ENCODE measurements around the gene TMEM196. TPM values are rescaled to one million over a fixed set of nuclear protein-coding genes. Genes with fewer than 3 reads are reported as not detected.
A peak's percentile ranks its signal among the peaks of the same experiment; 100 is the strongest.

The TMEM196 gene
- total RNA-seq, 6 experiments from 2014 or later = not detected

- peaks cover 0 to 6% of the 10 kb centered on the region in 2 donors for H3K27me3 ChIP-seq
- H3K4me3 ChIP-seq = no peak overlapping the region
- ATAC-seq = no peak
- H3K27ac ChIP-seq = no peak overlapping the region
- no peaks in the 10 kb centered on the region for H3K4me1 ChIP-seq
- intact Hi-C loops (cut with DNase I) = no loop called here
- 3% methylated on average over 9 of the region's 17 CpGs for WGBS (ENCODE audit: insufficient coverage, low coverage, low lambda C conversion rate, missing lambda C conversion rate)
- H3K36me3 ChIP-seq = no peaks in the 10 kb centered on the region
- H3K9me3 ChIP-seq = no peaks in the 10 kb centered on the region
- TF ChIP-seq POLR2A (IDR thresholded peaks at IDR 0.05) = no peak
- no peak for TF ChIP-seq CTCF (IDR thresholded peaks at IDR 0.05)
- DNase-seq = no peak
Measured at GRCh38 chr7:19772306-19772705, 1.1 kb downstream of the TMEM196 start.

- WGBS (ENCODE audit: insufficient coverage, low coverage, low lambda C conversion rate, missing lambda C conversion rate) = 49% methylated on average over 3 of the region's 3 CpGs
- H3K27ac ChIP-seq = no peak overlapping the region
- no peak overlapping the region for H3K4me3 ChIP-seq
- TF ChIP-seq CTCF (IDR thresholded peaks at IDR 0.05) (no peak), POLR2A (IDR thresholded peaks at IDR 0.05) (no peak)
- no peak for DNase-seq
- intact Hi-C loops (cut with DNase I) = no loop called here
- no peaks in the 10 kb centered on the region for H3K27me3 ChIP-seq
- H3K4me1 ChIP-seq = no peaks in the 10 kb centered on the region
- no peaks in the 10 kb centered on the region for H3K9me3 ChIP-seq
- H3K36me3 ChIP-seq = no peaks in the 10 kb centered on the region
- no peak for ATAC-seq
Measured at GRCh38 chr7:19762631-19763030, 10.8 kb downstream of the TMEM196 start.

GRCh38 chr7:19754521-19755116, 18.8 kb downstream of the TMEM196 start:
- H3K9me3 ChIP-seq = no peaks in the 10 kb centered on the region
- no peak overlapping the region for H3K4me3 ChIP-seq
- WGBS (ENCODE audit: insufficient coverage, low coverage, low lambda C conversion rate, missing lambda C conversion rate) = 18% methylated on average over 6 of the region's 6 CpGs
- no peak overlapping the region for H3K27ac ChIP-seq
- no peaks in the 10 kb centered on the region for H3K36me3 ChIP-seq
- no peaks in the 10 kb centered on the region for H3K27me3 ChIP-seq
- intact Hi-C loops (cut with DNase I) = no loop called here
- ATAC-seq = peak in 2 of 4 donors; percentile 41 to 43
- TF ChIP-seq CTCF (IDR thresholded peaks at IDR 0.05) = peak; percentile 45 to 72 (median 68)
- no peak for TF ChIP-seq POLR2A (IDR thresholded peaks at IDR 0.05)
- DNase-seq = no peak
- no peaks in the 10 kb centered on the region for H3K4me1 ChIP-seq

GRCh38 chr7:19752020-19752419, 21.4 kb downstream of the TMEM196 start:
- Histone ChIP-seq H3K4me1 (no peaks in the 10 kb centered on the region), H3K27me3 (no peaks in the 10 kb centered on the region), H3K36me3 (no peaks in the 10 kb centered on the region), H3K4me3 (no peak overlapping the region), H3K9me3 (no peaks in the 10 kb centered on the region), H3K27ac (no peak overlapping the region)
- intact Hi-C loops (cut with DNase I) = no loop called here
- DNase-seq (no peak), ATAC-seq (no peak)
- TF ChIP-seq POLR2A (IDR thresholded peaks at IDR 0.05) = no peak
- TF ChIP-seq CTCF (IDR thresholded peaks at IDR 0.05) = no peak
- WGBS (ENCODE audit: insufficient coverage, low coverage, low lambda C conversion rate, missing lambda C conversion rate) = 57% methylated on average over 3 of the region's 3 CpGs

Data from right lobe of liver (tissue), 6 donors.